22Rv1 (cell line): ENCODE data around the gene OXNAD1.

Experiments
- H3K27ac ChIP-seq: fragments of 450-650 bp; 2 replicates; pipeline ENCODE4 v1.5.1; 2017
- CTCF ChIP-seq: fragments of 450-650 bp; IDR thresholded peaks from 2 replicates; pipeline ENCODE4 v1.5.1; 2017; ENCODE audit warnings: mild to moderate bottlenecking
- ZFX ChIP-seq: fragments of 450-650 bp; IDR thresholded peaks from 2 replicates; pipeline ENCODE4 v1.6.1; 2017; ENCODE audit warnings: antibody characterized with exemption, borderline replicate concordance

Gene OXNAD1

GRCh38 chr3:16328124-16328523 lies 63.1 kb downstream of the OXNAD1 start:
- H3K27ac ChIP-seq = no peak overlapping the region
- TF ChIP-seq ZFX (no peak), CTCF (no peak)

GRCh38 chr3:16329036-16329825 lies 64.2 kb downstream of the OXNAD1 start:
- no peak overlapping the region for H3K27ac ChIP-seq
- TF ChIP-seq ZFX = no peak
- TF ChIP-seq CTCF = no peak

- TF ChIP-seq CTCF (no peak), ZFX (no peak)
- no peak overlapping the region for H3K27ac ChIP-seq
These were observed 64.8 kb downstream of the OXNAD1 start for GRCh38 chr3:16329826-16330129.

GRCh38 chr3:16330351-16330750 lies 65.3 kb downstream of the OXNAD1 start:
- no peak overlapping the region for H3K27ac ChIP-seq
- TF ChIP-seq ZFX = no peak
- no peak for TF ChIP-seq CTCF

- TF ChIP-seq CTCF (no peak), ZFX (no peak)
- no peak overlapping the region for H3K27ac ChIP-seq
These were observed 66.4 kb downstream of the OXNAD1 start for GRCh38 chr3:16331319-16331883.

- no peak overlapping the region for H3K27ac ChIP-seq
- TF ChIP-seq ZFX = no peak
These were observed 68.0 kb downstream of the OXNAD1 start for GRCh38 chr3:16332904-16333426.

GRCh38 chr3:16334909-16335308 lies 69.9 kb downstream of the OXNAD1 start:
- TF ChIP-seq ZFX (no peak), CTCF (no peak)
- no peak overlapping the region for H3K27ac ChIP-seq

- no peak for TF ChIP-seq ZFX
- no peak overlapping the region for H3K27ac ChIP-seq
These were observed 70.3 kb downstream of the OXNAD1 start for GRCh38 chr3:16335333-16335732.
